ENCODE results near the gene MSRB2. TPM values are rescaled to one million over a fixed set of nuclear protein-coding genes. Genes with fewer than 3 reads are reported as not detected.

The MSRB2 gene
- total RNA-seq, 2 donors from 2014 or later = 21.3 to 39.5 TPM

DNA sequence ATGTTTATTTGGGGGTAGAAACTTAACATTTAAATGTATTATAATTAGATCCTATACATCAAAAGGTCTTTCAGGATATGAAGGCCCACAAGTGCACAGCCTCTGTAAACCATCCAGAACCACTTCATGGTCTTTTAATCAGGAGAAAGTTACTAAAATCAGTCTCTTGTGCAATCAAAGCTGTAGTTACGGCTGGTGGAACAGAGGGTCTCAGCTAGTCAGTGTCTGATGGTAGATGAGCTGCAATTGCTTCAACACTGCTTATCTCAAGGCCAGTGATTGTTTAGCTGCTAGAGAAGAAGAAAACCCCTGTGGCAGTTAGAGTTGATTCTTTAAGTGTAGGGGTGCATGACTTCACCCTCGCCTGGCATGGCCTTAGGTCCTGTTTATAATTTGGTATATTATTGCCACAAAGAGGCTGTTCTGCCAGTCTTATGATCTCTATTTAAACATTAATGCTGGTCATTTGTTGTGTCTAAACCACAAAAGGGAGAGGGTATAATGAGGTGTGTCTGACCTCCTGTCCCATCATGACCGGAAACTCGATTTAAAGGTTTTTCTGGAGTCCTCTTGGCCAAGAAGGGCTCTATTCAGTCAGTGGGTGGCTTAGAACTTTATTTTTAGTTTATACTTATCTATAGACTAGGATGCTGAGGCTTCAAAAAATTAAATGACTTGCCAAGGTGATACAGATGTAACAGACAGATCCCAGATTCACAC lies 21.3 kb downstream of the MSRB2 start:
- H3K36me3 ChIP-seq = peaks cover 49% of the 10 kb centered on the region
- ATAC-seq (ENCODE audit: insufficient number of reproducible peaks, low FRiP score, low read depth) = no peak

DNA sequence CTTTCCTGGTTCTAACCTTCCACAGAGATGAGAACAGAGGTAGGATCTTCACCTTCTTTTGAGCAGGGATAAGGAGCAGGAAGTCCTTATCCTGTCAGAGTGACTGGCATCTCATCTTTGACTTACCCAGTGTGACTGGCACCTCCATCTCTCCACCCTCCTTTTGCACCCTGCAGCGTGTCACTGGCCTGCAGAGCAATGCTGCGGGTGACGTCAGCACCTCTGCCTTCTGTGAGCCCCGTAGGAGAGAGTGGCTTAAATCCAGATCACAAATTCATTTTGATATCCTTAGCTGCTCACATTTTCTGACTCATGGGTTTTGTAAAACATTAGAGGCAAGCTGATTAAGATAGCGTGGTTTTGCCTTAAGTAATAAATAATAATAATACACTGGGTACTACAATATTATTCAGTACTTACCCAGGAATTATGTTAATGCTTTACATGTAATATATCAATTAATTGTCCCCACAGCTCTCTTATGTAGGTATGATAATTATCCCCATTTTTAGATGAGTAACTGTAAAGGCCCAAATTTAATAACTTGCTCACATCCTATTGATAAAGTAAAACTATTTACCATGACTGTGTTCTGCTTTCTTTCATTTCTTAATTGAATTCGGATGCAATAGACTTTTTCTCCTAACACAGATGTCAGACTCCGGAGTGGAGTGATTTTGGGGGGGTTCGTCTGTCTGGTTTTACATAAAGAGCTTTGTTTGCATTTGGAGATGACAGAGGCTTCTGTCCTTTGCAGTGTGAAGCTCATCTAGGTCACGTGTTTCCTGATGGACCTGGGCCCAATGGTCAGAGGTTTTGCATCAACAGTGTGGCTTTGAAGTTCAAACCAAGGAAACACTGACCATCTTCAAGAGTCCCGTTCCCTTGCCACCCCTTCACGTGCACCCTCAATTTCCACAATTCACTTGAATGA lies 24.9 kb downstream of the MSRB2 start:
- peaks cover 31% of the 10 kb centered on the region for H3K36me3 ChIP-seq

More for the DNA sequence above, 21.3 kb downstream of the MSRB2 start:
- no peak overlapping the region for H3K4me3 ChIP-seq
- DNase-seq (ENCODE audit: low spot score) = no peak
- no peaks in the 10 kb centered on the region for H3K9me3 ChIP-seq
- H3K27me3 ChIP-seq (replicated peaks; ENCODE audit: insufficient read depth) = no peaks in the 10 kb centered on the region
- TF ChIP-seq, protein P1, sequence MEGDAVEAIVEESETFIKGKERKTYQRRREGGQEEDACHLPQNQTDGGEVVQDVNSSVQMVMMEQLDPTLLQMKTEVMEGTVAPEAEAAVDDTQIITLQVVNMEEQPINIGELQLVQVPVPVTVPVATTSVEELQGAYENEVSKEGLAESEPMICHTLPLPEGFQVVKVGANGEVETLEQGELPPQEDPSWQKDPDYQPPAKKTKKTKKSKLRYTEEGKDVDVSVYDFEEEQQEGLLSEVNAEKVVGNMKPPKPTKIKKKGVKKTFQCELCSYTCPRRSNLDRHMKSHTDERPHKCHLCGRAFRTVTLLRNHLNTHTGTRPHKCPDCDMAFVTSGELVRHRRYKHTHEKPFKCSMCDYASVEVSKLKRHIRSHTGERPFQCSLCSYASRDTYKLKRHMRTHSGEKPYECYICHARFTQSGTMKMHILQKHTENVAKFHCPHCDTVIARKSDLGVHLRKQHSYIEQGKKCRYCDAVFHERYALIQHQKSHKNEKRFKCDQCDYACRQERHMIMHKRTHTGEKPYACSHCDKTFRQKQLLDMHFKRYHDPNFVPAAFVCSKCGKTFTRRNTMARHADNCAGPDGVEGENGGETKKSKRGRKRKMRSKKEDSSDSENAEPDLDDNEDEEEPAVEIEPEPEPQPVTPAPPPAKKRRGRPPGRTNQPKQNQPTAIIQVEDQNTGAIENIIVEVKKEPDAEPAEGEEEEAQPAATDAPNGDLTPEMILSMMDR (IDR thresholded peaks at IDR 0.05) = no peak
- H3K27ac ChIP-seq = no peak overlapping the region
- H3K4me1 ChIP-seq (ENCODE audit: control insufficient read depth in 1 of 2, low read depth in 2 of 2) = no peaks in the 10 kb centered on the region

DNA sequence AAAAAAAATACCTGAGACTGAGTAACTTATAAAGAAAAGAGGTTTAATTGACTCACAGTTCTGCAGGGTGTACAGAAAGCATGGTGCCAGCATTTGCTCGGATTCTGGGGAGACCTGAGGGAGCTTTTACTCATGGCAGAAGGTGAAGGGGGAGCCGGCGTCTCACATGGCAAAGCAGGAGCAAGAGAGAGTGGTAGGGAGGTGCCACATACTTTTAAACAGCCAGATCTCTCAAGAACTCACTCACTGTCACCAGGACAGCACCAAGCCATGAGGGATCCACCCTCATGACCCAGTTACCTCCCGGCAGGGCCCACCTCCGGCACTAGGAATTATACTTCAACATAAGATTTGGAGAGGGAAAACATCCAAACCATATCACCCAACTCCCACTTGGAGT lies 25.8 kb downstream of the MSRB2 start:
- H3K36me3 ChIP-seq = peaks cover 28% of the 10 kb centered on the region
- ATAC-seq (ENCODE audit: insufficient number of reproducible peaks, low FRiP score, low read depth) = no peak

More for the DNA sequence above, 24.9 kb downstream of the MSRB2 start:
- no peak for DNase-seq (ENCODE audit: low spot score)
- TF ChIP-seq, protein P1 (IDR thresholded peaks at IDR 0.05) = no peak
- no peak for ATAC-seq (ENCODE audit: insufficient number of reproducible peaks, low FRiP score, low read depth)
- Histone ChIP-seq H3K9me3 (no peaks in the 10 kb centered on the region), H3K27me3 (replicated peaks; ENCODE audit: insufficient read depth) (no peaks in the 10 kb centered on the region), H3K27ac (no peak overlapping the region), H3K4me3 (no peak overlapping the region), H3K4me1 (ENCODE audit: control insufficient read depth in 1 of 2, low read depth in 2 of 2) (no peaks in the 10 kb centered on the region)

DNA sequence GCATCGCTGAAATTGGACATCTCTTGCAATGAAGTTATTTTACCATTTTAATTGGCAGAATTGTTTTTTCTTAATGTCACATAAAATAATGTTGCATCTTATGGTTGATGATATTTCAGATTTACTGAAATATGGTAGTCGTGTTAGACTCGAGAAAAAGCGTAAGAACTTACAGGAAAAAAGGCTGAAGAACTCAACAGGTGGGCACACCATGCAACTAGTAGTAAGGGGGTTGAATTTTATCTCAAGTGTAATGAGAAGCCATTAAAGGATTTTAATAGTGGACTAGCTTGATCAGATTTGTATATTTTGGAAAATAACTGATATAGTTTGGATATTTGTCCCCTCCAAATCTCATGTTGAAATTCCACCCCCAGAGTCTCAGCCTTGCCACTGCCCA lies 41.1 kb downstream of the MSRB2 start:
- Histone ChIP-seq H3K4me3 (no peak overlapping the region), H3K27me3 (replicated peaks; ENCODE audit: insufficient read depth) (no peaks in the 10 kb centered on the region), H3K9me3 (peaks cover 8% of the 10 kb centered on the region), H3K27ac (no peak overlapping the region), H3K36me3 (no peaks in the 10 kb centered on the region), H3K4me1 (ENCODE audit: control insufficient read depth in 1 of 2, low read depth in 2 of 2) (no peaks in the 10 kb centered on the region)
- ATAC-seq (ENCODE audit: insufficient number of reproducible peaks, low FRiP score, low read depth) = no peak
- TF ChIP-seq, protein P1 (IDR thresholded peaks at IDR 0.05) = no peak
- no peak for DNase-seq (ENCODE audit: low spot score)

More for the DNA sequence above, 25.8 kb downstream of the MSRB2 start:
- no peak overlapping the region for H3K4me3 ChIP-seq
- TF ChIP-seq, protein P1 (IDR thresholded peaks at IDR 0.05) = no peak
- no peak overlapping the region for H3K27ac ChIP-seq
- no peak for DNase-seq (ENCODE audit: low spot score)
- no peaks in the 10 kb centered on the region for H3K27me3 ChIP-seq (replicated peaks; ENCODE audit: insufficient read depth)
- no peaks in the 10 kb centered on the region for H3K4me1 ChIP-seq (ENCODE audit: control insufficient read depth in 1 of 2, low read depth in 2 of 2)
- no peaks in the 10 kb centered on the region for H3K9me3 ChIP-seq

DNA sequence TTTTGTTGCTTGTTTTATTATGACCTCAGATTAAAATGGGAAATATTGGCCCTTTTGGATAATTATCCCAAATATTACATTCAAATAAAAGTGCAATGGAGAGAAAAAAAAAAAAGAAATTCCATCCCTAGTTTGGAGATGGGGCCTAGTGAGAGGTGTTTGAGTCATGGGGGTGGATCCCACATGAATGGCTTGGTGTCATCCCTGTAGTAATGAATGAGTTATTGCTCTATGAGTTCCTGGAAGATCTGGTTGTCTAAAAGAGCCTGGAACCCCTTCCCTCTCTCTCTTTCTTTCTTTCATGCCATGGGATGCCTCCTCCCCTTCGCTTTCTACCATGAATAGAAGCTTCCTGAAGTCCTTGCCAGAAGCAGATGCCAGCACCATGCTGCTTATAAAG lies 44.3 kb downstream of the MSRB2 start:
- H3K27me3 ChIP-seq (replicated peaks; ENCODE audit: insufficient read depth) = no peaks in the 10 kb centered on the region
- no peak for ATAC-seq (ENCODE audit: insufficient number of reproducible peaks, low FRiP score, low read depth)
- no peaks in the 10 kb centered on the region for H3K36me3 ChIP-seq
- no peak overlapping the region for H3K27ac ChIP-seq
- no peaks in the 10 kb centered on the region for H3K4me1 ChIP-seq (ENCODE audit: control insufficient read depth in 1 of 2, low read depth in 2 of 2)
- DNase-seq (ENCODE audit: low spot score) = no peak
- no peak overlapping the region for H3K4me3 ChIP-seq
- TF ChIP-seq, protein P1 (IDR thresholded peaks at IDR 0.05) = no peak
- H3K9me3 ChIP-seq = peaks cover 7% of the 10 kb centered on the region

Data from thoracic aorta (tissue), 2 donors.